ENCODE measurements around the gene GAS2L1. TPM values are rescaled to one million over a fixed set of nuclear protein-coding genes. Genes with fewer than 3 reads are reported as not detected.

GAS2L1 gene
- total and polyA plus RNA-seq, 2 donors, result 4.8 to 33.7 TPM

DNA sequence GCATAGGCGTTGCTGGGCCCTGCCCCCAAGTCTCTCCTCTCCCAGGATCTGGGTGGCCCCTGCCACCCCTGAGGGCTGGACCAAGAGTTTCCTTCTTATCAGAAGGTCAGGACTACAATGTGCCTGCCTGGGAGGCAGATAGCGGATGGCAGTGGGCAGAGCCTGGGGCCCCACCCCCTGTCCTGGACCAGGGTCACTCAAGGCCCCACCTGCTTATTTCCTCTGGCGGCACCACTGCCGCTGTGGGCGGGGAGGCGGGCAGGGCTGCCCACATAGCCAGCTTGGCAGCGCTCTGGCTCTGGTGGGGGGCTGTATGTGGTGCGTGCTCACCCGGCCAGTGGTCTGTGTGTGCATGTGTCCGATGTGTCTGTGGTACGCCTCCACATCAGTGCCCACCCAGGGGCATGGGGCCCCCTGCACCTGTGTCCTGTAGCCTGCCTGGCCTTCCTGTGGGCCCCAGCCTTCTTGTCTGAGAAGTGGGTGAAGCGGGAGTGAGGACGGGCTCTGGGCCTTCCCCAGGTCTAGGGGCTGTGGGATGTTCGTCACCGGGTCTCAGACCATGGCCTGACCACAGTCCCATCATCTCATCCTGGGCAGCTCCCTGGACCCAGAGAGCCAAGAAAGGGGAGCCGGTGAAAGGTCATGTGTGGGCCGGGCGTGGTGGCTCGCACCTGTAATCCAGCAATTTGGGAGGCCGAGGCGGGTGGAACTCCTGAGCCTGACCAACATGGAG is 3.0 kb downstream of the GAS2L1 start:
- Histone ChIP-seq H3K4me1 (ENCODE audit: insufficient read depth) (no peaks in the 10 kb centered on the region), H3K36me3 (ENCODE audit: insufficient read depth) (no peaks in the 10 kb centered on the region), H3K4me3 (ENCODE audit: low read depth, low read length) (no peak overlapping the region), H3K27ac (ENCODE audit: low read depth) (no peak overlapping the region)
- WGBS, result 80% methylated on average over 21 of the region's 21 CpGs
- DNase-seq (ENCODE audit: extremely low spot score), result no peak

DNA sequence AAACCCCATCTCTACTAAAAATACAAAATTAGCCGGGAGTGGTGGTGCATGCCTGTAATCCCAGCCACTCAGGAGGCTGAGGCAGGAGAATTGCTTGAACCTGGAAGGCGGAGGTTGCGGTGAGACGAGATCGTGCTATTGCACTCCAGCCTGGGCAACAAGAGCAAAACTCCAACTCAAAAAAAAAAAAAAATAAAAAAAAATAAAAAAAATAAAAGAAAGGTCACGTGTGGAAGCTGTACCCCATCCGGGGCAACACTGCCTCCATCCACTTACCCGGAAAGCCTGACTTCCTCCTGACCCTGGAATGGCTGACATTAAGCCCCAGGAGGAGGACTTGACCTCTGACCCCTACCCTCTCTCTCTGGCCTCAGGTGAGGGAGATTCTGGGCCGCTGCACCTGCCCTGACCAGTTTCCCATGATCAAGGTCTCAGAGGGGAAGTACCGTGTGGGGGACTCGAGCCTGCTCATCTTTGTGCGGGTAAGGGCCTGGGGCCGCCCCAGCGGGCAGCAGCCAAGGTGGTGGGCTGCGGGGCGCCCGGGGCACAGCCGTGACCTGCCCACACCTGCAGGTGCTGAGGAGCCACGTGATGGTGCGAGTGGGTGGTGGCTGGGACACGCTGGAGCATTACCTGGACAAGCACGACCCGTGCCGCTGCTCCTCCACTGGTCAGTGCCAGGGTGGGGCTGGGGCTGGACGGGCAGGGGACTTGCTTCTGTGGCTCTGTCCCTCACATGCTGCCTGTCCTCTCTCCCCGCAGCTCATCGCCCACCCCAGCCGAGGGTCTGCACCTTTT is 3.8 kb downstream of the GAS2L1 start:
- DNase-seq (ENCODE audit: extremely low spot score), result no peak
- 65% methylated on average over 28 of the region's 28 CpGs for WGBS
- no peak overlapping the region for H3K4me3 ChIP-seq (ENCODE audit: low read depth, low read length)
- H3K27ac ChIP-seq (ENCODE audit: low read depth), result peak overlapping the region; percentile 59
- H3K4me1 ChIP-seq (ENCODE audit: insufficient read depth), result no peaks in the 10 kb centered on the region
- no peaks in the 10 kb centered on the region for H3K36me3 ChIP-seq (ENCODE audit: insufficient read depth)

DNA sequence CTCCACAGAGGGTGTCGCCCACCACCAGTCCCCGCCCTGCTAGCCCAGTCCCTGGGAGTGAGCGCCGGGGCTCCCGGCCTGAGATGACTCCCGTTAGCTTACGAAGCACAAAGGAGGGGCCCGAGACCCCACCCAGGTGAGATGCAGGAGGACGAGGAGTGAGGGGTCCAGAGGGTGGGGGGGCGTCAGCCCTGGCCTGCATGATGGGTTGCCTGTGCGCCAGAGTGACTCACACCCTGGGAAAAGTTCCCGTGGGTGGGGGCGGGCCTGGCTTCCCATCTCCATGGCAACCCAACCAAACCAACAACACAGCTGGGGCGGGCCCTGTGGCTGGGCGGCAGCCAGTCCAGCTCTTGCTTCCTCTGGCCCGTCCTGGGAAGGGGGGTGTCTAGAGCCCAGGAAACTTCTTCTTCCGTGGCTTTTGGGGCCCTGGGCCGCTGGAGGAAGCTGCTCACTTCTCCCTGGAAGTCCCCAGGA is 4.5 kb downstream of the GAS2L1 start:
- WGBS, result 8% methylated on average over 18 of the region's 18 CpGs
- DNase-seq (ENCODE audit: extremely low spot score), result peak; percentile 89

DNA sequence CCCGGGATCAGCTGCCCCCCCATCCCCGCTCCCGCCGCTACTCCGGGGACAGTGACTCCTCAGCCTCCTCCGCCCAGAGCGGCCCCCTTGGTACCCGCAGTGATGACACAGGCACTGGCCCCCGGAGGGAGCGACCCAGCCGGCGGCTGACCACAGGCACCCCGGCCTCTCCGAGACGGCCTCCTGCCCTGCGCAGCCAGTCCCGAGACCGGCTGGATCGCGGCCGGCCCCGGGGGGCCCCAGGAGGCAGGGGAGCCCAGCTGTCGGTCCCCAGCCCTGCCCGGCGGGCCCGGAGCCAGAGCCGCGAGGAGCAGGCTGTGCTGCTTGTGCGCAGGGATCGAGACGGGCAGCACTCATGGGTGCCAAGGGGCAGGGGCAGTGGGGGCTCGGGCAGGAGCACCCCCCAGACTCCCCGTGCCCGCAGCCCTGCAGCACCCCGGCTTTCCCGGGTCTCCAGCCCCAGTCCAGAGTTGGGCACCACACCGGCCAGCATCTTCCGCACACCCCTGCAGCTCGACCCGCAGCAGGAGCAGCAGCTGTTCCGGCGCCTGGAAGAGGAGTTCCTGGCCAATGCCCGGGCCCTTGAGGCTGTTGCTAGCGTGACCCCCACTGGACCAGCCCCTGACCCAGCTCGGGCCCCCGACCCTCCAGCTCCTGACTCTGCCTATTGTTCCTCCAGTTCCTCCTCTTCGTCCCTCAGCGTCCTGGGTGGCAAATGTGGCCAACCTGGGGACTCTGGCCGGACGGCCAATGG is 5.2 kb downstream of the GAS2L1 start:
- Histone ChIP-seq H3K27ac (ENCODE audit: low read depth) (peak overlapping the region; percentile 53), H3K36me3 (ENCODE audit: insufficient read depth) (no peaks in the 10 kb centered on the region), H3K4me1 (ENCODE audit: insufficient read depth) (no peaks in the 10 kb centered on the region), H3K4me3 (ENCODE audit: low read depth, low read length) (peak overlapping the region; percentile 15)
- WGBS, result 56% methylated on average over 50 of the region's 50 CpGs
- no peak for DNase-seq (ENCODE audit: extremely low spot score)

More for the DNA sequence above, 4.5 kb downstream of the GAS2L1 start:
- H3K4me3 ChIP-seq (ENCODE audit: low read depth, low read length), result peak overlapping the region; percentile 15
- H3K27ac ChIP-seq (ENCODE audit: low read depth), result peak overlapping the region; percentile 59
- no peaks in the 10 kb centered on the region for H3K4me1 ChIP-seq (ENCODE audit: insufficient read depth)
- H3K36me3 ChIP-seq (ENCODE audit: insufficient read depth), result no peaks in the 10 kb centered on the region

DNA sequence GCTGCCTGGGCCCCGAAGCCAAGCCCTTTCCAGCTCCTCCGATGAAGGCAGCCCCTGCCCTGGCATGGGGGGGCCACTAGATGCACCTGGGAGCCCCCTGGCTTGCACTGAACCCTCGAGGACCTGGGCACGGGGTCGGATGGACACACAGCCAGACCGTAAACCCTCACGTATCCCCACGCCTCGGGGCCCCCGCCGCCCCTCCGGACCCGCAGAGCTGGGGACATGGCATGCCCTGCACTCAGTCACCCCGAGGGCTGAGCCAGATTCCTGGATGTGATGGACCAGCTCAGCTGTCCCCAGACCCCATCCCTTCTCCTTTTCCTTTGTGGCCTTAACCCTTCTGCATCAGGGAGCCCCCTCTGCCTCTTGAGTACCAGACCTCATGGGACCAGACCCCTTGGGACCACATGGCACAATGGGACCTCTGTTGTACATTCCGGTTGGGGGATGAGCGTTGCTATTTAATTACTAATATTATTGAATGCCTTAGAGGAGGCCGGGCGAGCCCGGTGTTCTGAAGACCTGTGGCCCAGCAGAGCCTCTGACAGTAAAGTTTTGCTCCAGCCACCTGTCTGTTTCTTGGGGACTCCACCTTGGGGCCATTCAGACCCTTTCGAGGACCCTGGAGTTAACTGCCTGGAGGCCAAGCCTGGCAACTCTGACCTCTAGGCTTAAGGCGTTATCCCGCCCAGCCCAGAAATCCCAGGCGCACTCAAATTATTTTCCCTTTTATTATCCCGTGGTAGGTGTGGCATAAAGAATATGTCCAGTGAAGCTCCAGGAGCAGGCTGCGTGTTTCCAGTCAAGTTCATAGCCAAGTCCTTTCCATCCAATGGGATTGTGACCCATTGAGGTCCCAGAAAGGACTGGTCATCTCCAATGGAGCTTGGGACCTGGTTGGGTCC is 6.0 kb downstream of the GAS2L1 start:
- no peaks in the 10 kb centered on the region for H3K36me3 ChIP-seq (ENCODE audit: insufficient read depth)
- H3K4me3 ChIP-seq (ENCODE audit: low read depth, low read length), result no peak overlapping the region
- no peak overlapping the region for H3K27ac ChIP-seq (ENCODE audit: low read depth)
- H3K4me1 ChIP-seq (ENCODE audit: insufficient read depth), result no peaks in the 10 kb centered on the region
- DNase-seq (ENCODE audit: extremely low spot score), result no peak
- 93% methylated on average over 25 of the region's 25 CpGs for WGBS

DNA sequence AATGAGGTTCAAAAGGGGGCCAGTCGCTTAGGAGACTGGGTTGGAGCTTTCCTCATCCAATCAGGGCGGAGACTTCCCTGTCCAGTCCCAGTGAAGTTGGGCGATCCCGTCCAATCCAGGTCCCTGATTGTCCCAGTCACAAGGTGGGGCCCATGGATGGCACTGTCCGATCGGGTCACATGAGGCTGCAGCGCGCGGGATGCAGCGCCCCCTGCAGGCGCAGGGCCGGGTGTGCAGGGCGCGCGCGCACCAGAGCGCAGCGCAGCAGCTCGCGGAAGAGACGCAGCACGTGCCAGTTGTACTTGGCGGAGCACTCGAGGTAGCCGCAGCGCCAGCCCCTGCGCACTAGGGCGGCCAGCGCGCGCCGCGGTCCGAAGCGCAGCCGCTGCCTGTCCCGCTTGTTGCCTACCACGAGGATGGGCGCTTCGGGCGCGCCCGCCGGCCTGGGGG is 6.7 kb downstream of the GAS2L1 start:
- Histone ChIP-seq H3K27ac (ENCODE audit: low read depth) (no peak overlapping the region), H3K36me3 (ENCODE audit: insufficient read depth) (no peaks in the 10 kb centered on the region), H3K4me1 (ENCODE audit: insufficient read depth) (no peaks in the 10 kb centered on the region), H3K4me3 (ENCODE audit: low read depth, low read length) (no peak overlapping the region)
- DNase-seq (ENCODE audit: extremely low spot score), result no peak
- 13% methylated on average over 44 of the region's 44 CpGs for WGBS

DNA sequence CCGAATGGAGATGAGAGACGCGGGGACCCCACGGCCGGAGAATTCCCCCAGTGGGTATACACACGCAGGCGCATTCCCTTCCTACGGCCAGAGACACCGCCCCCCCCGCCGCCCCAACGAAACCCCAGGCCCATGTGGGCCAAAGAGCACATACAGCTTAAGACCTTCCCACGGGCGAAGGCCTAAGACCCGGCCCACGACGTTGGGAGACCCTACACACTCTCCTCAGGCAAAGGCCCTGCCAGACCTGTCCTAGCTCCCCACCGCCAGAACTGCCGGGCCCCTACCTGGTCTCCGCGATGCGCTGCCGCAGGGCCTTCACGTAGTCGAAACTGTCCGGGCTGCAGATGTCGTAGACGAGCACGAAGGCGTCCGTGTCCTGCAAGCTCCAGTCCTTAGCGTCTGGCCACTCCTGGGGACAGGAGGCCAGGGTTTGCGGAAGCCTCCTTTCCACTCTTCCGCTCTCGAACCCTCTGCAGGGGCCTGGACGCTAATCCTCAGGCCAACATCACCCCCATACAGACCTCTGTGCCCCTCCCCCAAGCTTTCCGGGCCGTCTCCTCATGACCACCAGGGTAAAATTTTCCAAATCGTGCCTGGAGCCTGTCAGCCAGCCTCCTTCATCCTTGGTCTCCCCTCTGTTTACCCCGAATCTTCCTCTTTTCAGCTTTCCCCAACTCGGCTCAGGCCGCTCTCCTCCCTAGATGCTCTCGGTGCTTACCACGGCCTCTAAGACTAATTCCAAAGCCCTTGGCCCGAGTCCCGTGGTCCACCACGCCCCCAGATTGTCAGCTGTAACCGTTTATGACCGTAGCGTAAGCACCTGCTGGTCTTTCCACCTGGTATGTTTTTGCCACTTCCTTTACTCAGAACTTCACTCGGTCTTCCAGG is 7.4 kb downstream of the GAS2L1 start:
- H3K27ac ChIP-seq (ENCODE audit: low read depth), result no peak overlapping the region
- no peak for DNase-seq (ENCODE audit: extremely low spot score)
- H3K4me1 ChIP-seq (ENCODE audit: insufficient read depth), result no peaks in the 10 kb centered on the region

GRCh38 chr22:29314537-29315285 is 8.3 kb downstream of the GAS2L1 start:
- 2% methylated on average over 69 of the region's 69 CpGs for WGBS
- no peak for DNase-seq (ENCODE audit: extremely low spot score)
- no peak overlapping the region for H3K27ac ChIP-seq (ENCODE audit: low read depth)
- H3K4me1 ChIP-seq (ENCODE audit: insufficient read depth), result no peaks in the 10 kb centered on the region
- H3K36me3 ChIP-seq (ENCODE audit: insufficient read depth), result no peaks in the 10 kb centered on the region
- peak overlapping the region; percentile 32 for H3K4me3 ChIP-seq (ENCODE audit: low read depth, low read length)

More for the DNA sequence above, 7.4 kb downstream of the GAS2L1 start:
- Histone ChIP-seq H3K4me3 (ENCODE audit: low read depth, low read length) (no peak overlapping the region), H3K36me3 (ENCODE audit: insufficient read depth) (no peaks in the 10 kb centered on the region)
- WGBS, result 20% methylated on average over 51 of the region's 51 CpGs

DNA sequence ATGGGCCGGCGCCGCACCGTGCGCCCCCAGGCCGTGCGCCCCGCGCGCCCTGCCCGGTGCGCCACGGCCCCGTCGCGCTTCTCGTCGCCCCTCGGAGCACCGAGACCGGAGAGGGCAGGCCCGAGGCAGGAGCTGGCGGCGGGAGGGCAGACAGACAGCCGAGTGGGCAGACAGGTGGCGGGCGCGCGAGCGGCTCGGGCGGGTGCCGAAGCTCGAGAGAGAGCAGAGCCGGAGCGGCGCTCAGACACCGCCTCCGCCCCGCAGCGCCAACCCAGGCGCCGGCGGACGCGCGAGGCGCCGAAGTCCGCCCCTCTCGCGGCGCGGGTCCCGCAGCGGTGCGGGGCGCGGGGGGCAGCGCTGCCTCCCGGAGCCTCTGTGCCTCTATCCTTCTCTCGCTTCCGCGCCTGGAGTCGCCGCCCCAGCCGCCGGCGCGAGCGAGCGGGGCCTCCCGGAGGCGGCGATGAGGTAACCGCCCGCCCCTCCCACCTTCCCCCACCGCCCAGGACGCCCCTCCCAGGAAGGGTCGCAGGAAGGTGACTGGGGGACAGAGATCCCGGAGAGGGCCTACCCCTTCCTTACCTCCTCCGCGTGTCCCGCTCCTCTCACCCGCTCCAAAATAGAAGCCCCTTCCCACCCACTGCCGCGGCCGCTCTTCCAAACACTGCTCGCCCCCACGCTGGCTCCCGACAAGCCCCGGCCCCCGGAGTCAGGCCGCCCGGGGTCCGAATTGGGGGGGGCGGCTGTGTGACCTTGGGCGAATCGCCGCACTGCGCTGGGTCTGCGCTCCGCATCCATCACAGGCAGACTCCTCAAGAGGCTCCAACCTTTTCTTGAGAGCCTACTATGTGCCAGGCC is 9.1 kb downstream of the GAS2L1 start, which contains the start of gene RASL10A:
Gene RASL10A (minus strand): TSS at position 412 of the 855 bp plus-strand sequence. CDS start 451 bp downstream, outside the sequence.
- Histone ChIP-seq H3K36me3 (ENCODE audit: insufficient read depth) (no peaks in the 10 kb centered on the region), H3K4me1 (ENCODE audit: insufficient read depth) (no peaks in the 10 kb centered on the region), H3K27ac (ENCODE audit: low read depth) (no peak within 1 kb of the TSS), H3K4me3 (ENCODE audit: low read depth, low read length) (peak within 1 kb of the TSS; percentile 32)
- 3% methylated on average over 103 of the region's 103 CpGs for WGBS
- no peak for DNase-seq (ENCODE audit: extremely low spot score)

- Histone ChIP-seq H3K4me1 (ENCODE audit: insufficient read depth) (no peaks in the 10 kb centered on the region), H3K27ac (ENCODE audit: low read depth) (no peak overlapping the region), H3K4me3 (ENCODE audit: low read depth, low read length) (no peak overlapping the region), H3K36me3 (ENCODE audit: insufficient read depth) (no peaks in the 10 kb centered on the region)
- 56% methylated on average over 18 of the region's 18 CpGs for WGBS
- no peak for DNase-seq (ENCODE audit: extremely low spot score)
Observed at GRCh38 chr22:29316141-29316828, 9.8 kb downstream of the GAS2L1 start.
